Naive thymus-derived CD4-positive, alpha-beta T cell (primary cell): Measurements from ENCODE around the gene MEOX2. TPM values are rescaled to one million over a fixed set of nuclear protein-coding genes. Genes with fewer than 3 reads are reported as not detected.

ENCODE experiments used
- ATAC-seq: fragments of 150-1000 bp; cut with Tn5 transposase; 2 replicates; pipeline ENCODE4 v1.10.0; 2021; ENCODE audit warnings: mild to moderate bottlenecking, moderate library complexity
- CTCF ChIA-PET: fragments of 350-600 bp; sonication (Branson Sonifier 250); formaldehyde crosslinking; loops from one replicate; lab custom pipeline; 2021; ENCODE audit warnings: antibody characterized with exemption; lab: Charles Lee
- POLR2A ChIA-PET: fragments of 350-600 bp; sonication (Branson Sonifier 250); formaldehyde crosslinking; loops from one replicate; lab custom pipeline; 2021; ENCODE audit warnings: antibody characterized with exemption, inconsistent platforms; lab: Charles Lee
- DNase-seq, 9 donors: peaks; one replicate each; pipeline versions ENCODE4 v3.0.0 to v3.0.0-alpha.2; 2020 to 2022; ENCODE audit warnings: mixed read lengths in 1 of 9
- H3K27ac ChIP-seq: one replicate; pipeline ENCODE4 v1.7.0; 2013; ENCODE audit warnings: mild to moderate bottlenecking, low read depth, low read length, moderate library complexity
- H3K27me3 ChIP-seq, 2 donors: one replicate each; pipeline ENCODE4 v1.7.0; 2013; ENCODE audit warnings: low read length in 2 of 2, mild to moderate bottlenecking in 2 of 2, moderate library complexity in 2 of 2; ENCODE audit not compliant: control insufficient read depth in 2 of 2, insufficient read depth in 2 of 2
- H3K36me3 ChIP-seq, 3 experiments: 1 replicate in 2 of 3; 2 replicates in 1 of 3; pipeline ENCODE4 v1.7.0; 2013; ENCODE audit warnings: low read length in 3 of 3, mild to moderate bottlenecking in 3 of 3, moderate library complexity in 1 of 3; ENCODE audit not compliant: insufficient read depth in 3 of 3, control insufficient read depth in 2 of 3
- H3K4me1 ChIP-seq, 2 donors: one replicate each; pipeline ENCODE4 v1.7.0; 2013; ENCODE audit warnings: low read length in 2 of 2, mild to moderate bottlenecking in 2 of 2, moderate library complexity in 1 of 2; ENCODE audit not compliant: control insufficient read depth in 2 of 2, insufficient read depth in 2 of 2
- H3K4me3 ChIP-seq: 2 replicates; pipeline ENCODE4 v1.7.0; 2013; ENCODE audit warnings: mild to moderate bottlenecking, low read length
- H3K9me3 ChIP-seq, 3 experiments: 1 replicate in 2 of 3; 2 replicates in 1 of 3; pipeline ENCODE4 v1.7.0; 2013; ENCODE audit warnings: low read length in 3 of 3; ENCODE audit not compliant: control insufficient read depth in 2 of 3
- H3K27ac Mint-ChIP-seq, 9 donors: one replicate each; pipeline ENCODE4 v1.8.0; 2020 to 2022; ENCODE audit warnings: mixed read lengths in 9 of 9, mild to moderate bottlenecking in 8 of 9, moderate library complexity in 5 of 9, inconsistent platforms in 2 of 9
- H3K27me3 Mint-ChIP-seq, 5 donors: one replicate each; pipeline ENCODE4 v1.8.0; 2021 to 2022; ENCODE audit warnings: mixed read lengths in 5 of 5, mild to moderate bottlenecking in 1 of 5
- H3K36me3 Mint-ChIP-seq, 5 donors: one replicate each; pipeline ENCODE4 v1.8.0; 2020 to 2022; ENCODE audit warnings: mixed read lengths in 5 of 5, mild to moderate bottlenecking in 3 of 5, inconsistent platforms in 1 of 5
- H3K4me1 Mint-ChIP-seq, 7 donors: one replicate each; pipeline ENCODE4 v1.8.0; 2020 to 2022; ENCODE audit warnings: mixed read lengths in 7 of 7, mild to moderate bottlenecking in 3 of 7, inconsistent platforms in 1 of 7
- H3K4me3 Mint-ChIP-seq, 10 donors: one replicate each; pipeline ENCODE4 v1.8.0; 2020 to 2022; ENCODE audit warnings: mild to moderate bottlenecking in 10 of 10, mixed read lengths in 10 of 10, moderate library complexity in 6 of 10, inconsistent platforms in 2 of 10
- H3K9me3 Mint-ChIP-seq, 11 donors: one replicate each; pipeline ENCODE4 v1.8.0; 2020 to 2022; ENCODE audit warnings: mixed read lengths in 11 of 11, mild to moderate bottlenecking in 4 of 11, inconsistent platforms in 1 of 11, moderate library complexity in 1 of 11
- intact Hi-C, 2 donors: fragments of 100-400 bp; cut with micrococcal nuclease; formaldehyde crosslinking; loops; one replicate each; pipeline ENCODE4 v1.15.1; 2023
- polyA plus RNA-seq, 2 donors: library from polyadenylated mRNA; unstranded; fragments of 300-500 nt; fragmentation: Illumina TruSeq; gene quantifications; one replicate each; pipeline ENCODE4 v1.2.3, GENCODE V29; 2021
- total RNA-seq, 6 experiments: library from RNA in 5 of 6; stranded (reverse) in 5 of 6; gene quantifications; 1 replicate in 5 of 6; 2 replicates in 1 of 6; pipeline ENCODE4 v1.2.3 and lab custom pipeline; 2021 to 2026

Gene MEOX2
- total and polyA plus RNA-seq, 7 experiments from 2014 or later: not detected

- Histone ChIP-seq H3K4me3 (no peak overlapping the region), H3K4me1 (no peaks in the 10 kb centered on the region), H3K27me3 (no peaks in the 10 kb centered on the region), H3K36me3 (no peaks in the 10 kb centered on the region), H3K9me3 (no peaks in the 10 kb centered on the region), H3K27ac (no peak overlapping the region)
- no peaks in the 10 kb centered on the region for H3K27me3 Mint-ChIP-seq
- no peak overlapping the region for H3K27ac Mint-ChIP-seq
- H3K9me3 Mint-ChIP-seq: peaks cover 0 to 10% (median 1%) of the 10 kb centered on the region in 11 donors
- ATAC-seq (no peak), DNase-seq (no peak)
- ChIA-PET CTCF (no interaction called here), POLR2A (no interaction called here)
- H3K36me3 Mint-ChIP-seq: no peaks in the 10 kb centered on the region
- intact Hi-C loops: no loop called here
- no peak overlapping the region for H3K4me3 Mint-ChIP-seq
- no peaks in the 10 kb centered on the region for H3K4me1 Mint-ChIP-seq
These were observed 11.9 kb downstream of the MEOX2 start for GRCh38 chr7:15674586-15674985.

DNA sequence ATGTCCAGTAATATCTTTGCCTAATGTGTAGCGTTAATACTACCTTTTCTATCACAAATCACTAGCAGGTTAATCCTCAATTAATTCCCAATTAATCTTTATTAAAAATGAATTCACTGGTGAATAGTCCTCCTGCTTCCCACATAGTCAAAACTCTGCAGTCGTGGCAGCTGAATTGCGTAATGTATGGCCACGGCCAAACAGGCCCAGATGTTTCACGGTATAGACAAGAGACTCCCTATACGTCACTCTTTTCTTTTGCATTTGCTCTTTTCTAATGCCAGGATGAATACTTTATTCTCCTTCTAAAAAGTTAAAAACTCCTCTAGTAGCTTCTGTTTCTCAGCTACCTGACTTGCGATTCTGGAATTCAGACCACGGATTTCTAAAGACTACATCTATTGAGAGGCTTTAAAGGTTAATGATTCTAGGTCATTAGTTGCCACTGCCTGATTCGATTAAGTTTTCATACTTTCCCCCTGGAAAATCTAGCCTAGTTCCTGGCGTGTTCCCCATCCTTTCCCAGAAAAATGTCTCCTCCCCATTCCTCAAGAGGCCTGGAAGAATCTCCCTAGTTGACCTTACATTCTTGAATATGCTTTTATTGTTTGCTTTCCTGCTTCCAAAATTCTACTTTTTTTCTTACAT is 16.9 kb downstream of the MEOX2 start:
- Histone ChIP-seq H3K27ac (no peak overlapping the region), H3K36me3 (no peaks in the 10 kb centered on the region), H3K4me1 (no peaks in the 10 kb centered on the region), H3K9me3 (no peaks in the 10 kb centered on the region), H3K4me3 (no peak overlapping the region), H3K27me3 (no peaks in the 10 kb centered on the region)
- ATAC-seq (no peak), DNase-seq (no peak)
- intact Hi-C loops: no loop called here
- H3K9me3 Mint-ChIP-seq: peaks cover 0 to 26% (median 3%) of the 10 kb centered on the region in 11 donors
- H3K27me3 Mint-ChIP-seq: no peaks in the 10 kb centered on the region
- POLR2A ChIA-PET: no interaction called here
- no peak overlapping the region for H3K4me3 Mint-ChIP-seq
- H3K4me1 Mint-ChIP-seq: no peaks in the 10 kb centered on the region
- H3K27ac Mint-ChIP-seq: no peak overlapping the region
- H3K36me3 Mint-ChIP-seq: no peaks in the 10 kb centered on the region
- CTCF ChIA-PET: no interaction called here

DNA sequence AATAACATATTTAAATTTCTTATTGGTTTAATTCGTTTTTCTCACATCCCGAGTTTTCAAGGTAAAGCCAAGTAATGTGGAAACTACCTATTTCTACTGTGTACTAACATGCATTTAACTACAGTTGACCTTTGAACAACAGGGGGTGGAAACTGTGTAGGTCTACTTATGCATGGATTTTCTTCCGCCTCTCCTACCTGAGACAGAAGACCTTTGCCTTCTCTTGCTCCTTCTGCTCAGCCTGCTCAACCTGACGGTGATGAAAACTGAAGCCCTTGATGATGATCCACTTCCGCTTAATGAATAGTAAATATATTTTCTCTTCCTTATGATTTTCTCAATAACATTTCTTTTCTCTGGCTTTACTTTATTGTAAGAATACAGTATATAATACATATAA is 18.5 kb downstream of the MEOX2 start:
- Mint-ChIP-seq H3K36me3 (no peaks in the 10 kb centered on the region), H3K27me3 (no peaks in the 10 kb centered on the region), H3K4me1 (no peaks in the 10 kb centered on the region), H3K4me3 (no peak overlapping the region), H3K9me3 (peaks cover 0 to 26% (median 2%) of the 10 kb centered on the region in 11 donors), H3K27ac (no peak overlapping the region)
- no peaks in the 10 kb centered on the region for H3K9me3 ChIP-seq
- H3K4me1 ChIP-seq: no peaks in the 10 kb centered on the region
- ChIA-PET CTCF (no interaction called here), POLR2A (no interaction called here)
- intact Hi-C loops: no loop called here
- no peak for ATAC-seq
- no peaks in the 10 kb centered on the region for H3K36me3 ChIP-seq
- no peak overlapping the region for H3K27ac ChIP-seq
- DNase-seq: no peak
- no peaks in the 10 kb centered on the region for H3K27me3 ChIP-seq
- H3K4me3 ChIP-seq: no peak overlapping the region

DNA sequence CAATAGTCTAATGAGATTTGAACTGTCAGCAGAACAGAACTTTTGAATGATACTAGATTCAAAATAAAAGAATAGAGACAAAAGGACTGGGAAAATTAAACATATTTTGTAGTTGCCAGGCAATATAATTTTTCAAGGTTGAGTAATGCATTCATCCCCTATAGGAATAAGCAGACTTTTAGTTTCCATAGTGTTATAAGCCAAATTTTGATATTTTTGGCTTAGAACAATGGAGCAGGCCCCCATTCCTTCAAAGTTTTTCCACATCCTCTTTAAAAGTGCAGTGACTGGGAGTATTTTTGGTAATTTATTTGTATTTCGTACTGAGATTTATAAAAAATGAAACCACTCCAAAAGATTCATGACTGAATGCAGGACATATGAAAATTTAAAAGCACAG is 24.0 kb downstream of the MEOX2 start:
- ChIA-PET CTCF (no interaction called here), POLR2A (no interaction called here)
- Histone ChIP-seq H3K9me3 (no peaks in the 10 kb centered on the region), H3K4me3 (no peak overlapping the region), H3K4me1 (no peaks in the 10 kb centered on the region), H3K27ac (no peak overlapping the region), H3K36me3 (no peaks in the 10 kb centered on the region), H3K27me3 (no peaks in the 10 kb centered on the region)
- ATAC-seq: no peak
- Mint-ChIP-seq H3K4me3 (no peak overlapping the region), H3K27ac (no peak overlapping the region), H3K4me1 (no peaks in the 10 kb centered on the region), H3K9me3 (peaks cover 0 to 11% (median 0%) of the 10 kb centered on the region in 11 donors), H3K36me3 (no peaks in the 10 kb centered on the region), H3K27me3 (no peaks in the 10 kb centered on the region)
- no peak for DNase-seq
- intact Hi-C loops: no loop called here

DNA sequence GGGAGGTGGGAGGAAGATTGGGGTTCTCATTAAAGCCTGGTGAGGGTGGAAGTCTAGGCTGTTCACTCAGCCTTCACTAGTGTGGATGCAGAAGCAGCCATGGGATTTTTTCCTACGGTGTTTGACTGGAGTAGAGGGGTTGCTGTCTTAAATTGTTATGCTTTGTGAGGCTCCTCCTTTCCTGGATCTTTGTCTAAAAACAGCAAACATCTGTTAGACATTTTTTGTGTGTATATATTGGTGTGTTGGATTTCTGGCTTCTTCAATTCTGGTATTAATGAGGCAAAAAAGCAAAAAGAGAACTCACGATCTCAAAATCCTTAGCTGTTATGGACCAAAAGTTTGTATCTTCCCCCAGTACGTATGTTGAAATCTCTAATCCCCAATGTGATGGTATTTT is 28.2 kb downstream of the MEOX2 start:
- H3K4me3 Mint-ChIP-seq: no peak overlapping the region
- no peaks in the 10 kb centered on the region for H3K4me1 Mint-ChIP-seq
- H3K36me3 Mint-ChIP-seq: no peaks in the 10 kb centered on the region

GRCh38 chr7:15652776-15653290 is 33.6 kb downstream of the MEOX2 start:
- Mint-ChIP-seq H3K27ac (no peak overlapping the region), H3K9me3 (peaks cover 0 to 36% (median 5%) of the 10 kb centered on the region in 11 donors), H3K4me1 (no peaks in the 10 kb centered on the region), H3K27me3 (no peaks in the 10 kb centered on the region), H3K4me3 (no peak overlapping the region), H3K36me3 (no peaks in the 10 kb centered on the region)
- intact Hi-C loops: loop anchor here in 1 of 2 donors (10.0 kb wide), 1 partner anchor 62 kb away; no protein-coding TSS in a partner anchor
- POLR2A ChIA-PET: no interaction called here
- Histone ChIP-seq H3K27ac (no peak overlapping the region), H3K27me3 (no peaks in the 10 kb centered on the region), H3K4me1 (no peaks in the 10 kb centered on the region), H3K9me3 (no peaks in the 10 kb centered on the region), H3K36me3 (no peaks in the 10 kb centered on the region), H3K4me3 (no peak overlapping the region)
- DNase-seq (no peak), ATAC-seq (no peak)
- CTCF ChIA-PET: no interaction called here

More for the DNA sequence above, 28.2 kb downstream of the MEOX2 start:
- CTCF ChIA-PET: no interaction called here
- no peak overlapping the region for H3K4me3 ChIP-seq
- Mint-ChIP-seq H3K27ac (no peak overlapping the region), H3K9me3 (peaks cover 0 to 24% (median 2%) of the 10 kb centered on the region in 11 donors), H3K27me3 (no peaks in the 10 kb centered on the region)
- POLR2A ChIA-PET: no interaction called here
- DNase-seq (no peak), ATAC-seq (no peak)
- no peaks in the 10 kb centered on the region for H3K36me3 ChIP-seq
- H3K4me1 ChIP-seq: no peaks in the 10 kb centered on the region
- intact Hi-C loops: loop anchor here in 1 of 2 donors (10.0 kb wide), 1 partner anchor 57 kb away; no protein-coding TSS in a partner anchor
- no peaks in the 10 kb centered on the region for H3K9me3 ChIP-seq
- H3K27me3 ChIP-seq: no peaks in the 10 kb centered on the region
- H3K27ac ChIP-seq: no peak overlapping the region

DNA sequence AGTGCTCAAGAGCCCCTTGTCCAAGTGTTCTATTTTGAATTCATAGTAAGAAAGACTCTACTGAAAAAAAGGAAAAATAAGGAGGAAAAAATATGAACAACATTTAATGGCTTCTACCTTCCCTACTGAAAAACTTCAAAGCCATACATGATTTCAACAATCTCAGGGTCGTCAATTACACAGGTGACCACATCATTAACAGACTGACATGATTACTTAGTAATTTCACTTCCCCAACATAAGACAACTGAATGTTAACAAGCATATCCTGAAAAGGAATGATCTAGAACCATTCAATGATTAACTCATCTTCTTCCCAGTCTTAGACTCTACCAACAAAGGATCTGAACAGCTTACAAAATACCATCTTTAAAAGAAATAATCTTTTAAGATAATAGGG is 34.8 kb downstream of the MEOX2 start:
- POLR2A ChIA-PET: no interaction called here

More for the DNA sequence above, 34.8 kb downstream of the MEOX2 start:
- H3K4me1 Mint-ChIP-seq: no peaks in the 10 kb centered on the region
- H3K9me3 Mint-ChIP-seq: peaks cover 0 to 28% (median 3%) of the 10 kb centered on the region in 11 donors
- CTCF ChIA-PET: no interaction called here
- H3K27ac ChIP-seq: no peak overlapping the region
- H3K4me1 ChIP-seq: no peaks in the 10 kb centered on the region
- no peaks in the 10 kb centered on the region for H3K27me3 Mint-ChIP-seq
- no peak overlapping the region for H3K4me3 Mint-ChIP-seq
- H3K36me3 Mint-ChIP-seq: no peaks in the 10 kb centered on the region
- no peaks in the 10 kb centered on the region for H3K36me3 ChIP-seq
- H3K27me3 ChIP-seq: no peaks in the 10 kb centered on the region
- no peak for DNase-seq
- H3K4me3 ChIP-seq: no peak overlapping the region
- H3K9me3 ChIP-seq: no peaks in the 10 kb centered on the region
- intact Hi-C loops: loop anchor here in 1 of 2 donors (10.0 kb wide), 1 partner anchor 63 kb away; no protein-coding TSS in a partner anchor
- H3K27ac Mint-ChIP-seq: no peak overlapping the region
- ATAC-seq: no peak
